Measurements from ENCODE around the gene ANGEL1.

Gene ANGEL1

GRCh38 chr14:76778546-76779215 is 34.0 kb downstream of the ANGEL1 start:
- DNase-seq, result no peak

GRCh38 chr14:76777721-76778120 is 35.0 kb downstream of the ANGEL1 start:
- DNase-seq, result no peak

GRCh38 chr14:76776428-76777251 is 36.0 kb downstream of the ANGEL1 start:
- peak; percentile 16 for DNase-seq

GRCh38 chr14:76775695-76776427 is 36.8 kb downstream of the ANGEL1 start:
- no peak for DNase-seq

GRCh38 chr14:76774821-76775694 is 37.6 kb downstream of the ANGEL1 start:
- DNase-seq, result no peak

GRCh38 chr14:76773956-76774820 is 38.5 kb downstream of the ANGEL1 start:
- no peak for DNase-seq

- DNase-seq, result no peak
Measured at GRCh38 chr14:76773188-76773885, 39.3 kb downstream of the ANGEL1 start.

GRCh38 chr14:76772300-76773187 is 40.1 kb downstream of the ANGEL1 start:
- DNase-seq, result no peak

GRCh38 chr14:76771437-76771980 is 41.2 kb downstream of the ANGEL1 start:
- DNase-seq, result no peak

- no peak for DNase-seq
Measured at GRCh38 chr14:76770521-76771436, 41.9 kb downstream of the ANGEL1 start.

- no peak for DNase-seq
Measured at GRCh38 chr14:76769636-76770292, 42.9 kb downstream of the ANGEL1 start.

- no peak for DNase-seq
Measured at GRCh38 chr14:76768671-76769500, 43.8 kb downstream of the ANGEL1 start.

- no peak for DNase-seq
Measured at GRCh38 chr14:76767681-76768656, 44.7 kb downstream of the ANGEL1 start.

- DNase-seq, result no peak
Measured at GRCh38 chr14:76765461-76765931, 47.2 kb downstream of the ANGEL1 start.

All from NCI-H2107 (cell line).